HepG2 (cell line): ENCODE results near the gene DCHS2.

ENCODE experiments used
- ATF3 ChIP-seq: sonication (generic); formaldehyde crosslinking; IDR thresholded peaks from 2 replicates; pipeline ENCODE4 v1.4.0; 2020; ENCODE audit warnings: missing genetic modification reagents
- CC2D1A ChIP-seq: sonication (generic); formaldehyde crosslinking; IDR thresholded peaks from 2 replicates; pipeline ENCODE4 v1.8.1; 2023; ENCODE audit warnings: mild to moderate bottlenecking, missing genetic modification reagents
- HDAC6 ChIP-seq: fragments of 200-600 bp; sonication (generic); IDR thresholded peaks from 2 replicates; pipeline ENCODE4 v1.7.0; 2017; ENCODE audit warnings: mild to moderate bottlenecking, antibody characterized with exemption, low read length, low read depth
- NFIB ChIP-seq: sonication (generic); formaldehyde crosslinking; IDR thresholded peaks from 2 replicates; pipeline ENCODE4 v1.9.0; 2021; ENCODE audit warnings: missing genetic modification reagents, mild to moderate bottlenecking, borderline replicate concordance
- NR3C1 ChIP-seq: sonication (generic); formaldehyde crosslinking; IDR thresholded peaks from 2 replicates; pipeline ENCODE4 v1.4.0; 2020; ENCODE audit warnings: missing genetic modification reagents
- POLR2A ChIP-seq, 2 experiments: IDR thresholded peaks; 2 replicates each; pipeline ENCODE4 v1.6.1; 2011; ENCODE audit warnings: low read depth in 2 of 2, low read length in 2 of 2, mild to moderate bottlenecking in 1 of 2, moderate library complexity in 1 of 2; ENCODE audit not compliant: insufficient read depth in 1 of 2
- POLR2AphosphoS5 ChIP-seq: IDR thresholded peaks from 2 replicates; pipeline ENCODE4 v1.6.1; 2012; ENCODE audit warnings: low read depth, low read length
- SNAPC5 ChIP-seq: sonication (generic); formaldehyde crosslinking; IDR thresholded peaks from 2 replicates; pipeline ENCODE4 v1.8.1; 2023; ENCODE audit warnings: mild to moderate bottlenecking, missing genetic modification reagents, borderline replicate concordance
- ZNF251 ChIP-seq: sonication (generic); formaldehyde crosslinking; IDR thresholded peaks from 2 replicates; pipeline ENCODE4 v1.9.0; 2021; ENCODE audit warnings: mild to moderate bottlenecking, missing genetic modification reagents
- ZNF275 ChIP-seq: sonication (generic); formaldehyde crosslinking; IDR thresholded peaks from 2 replicates; pipeline ENCODE4 v1.8.0; 2022; ENCODE audit warnings: missing genetic modification reagents, mild to moderate bottlenecking, inconsistent platforms, borderline replicate concordance
- ZNF331 ChIP-seq: sonication (generic); formaldehyde crosslinking; IDR thresholded peaks from 2 replicates; pipeline ENCODE4 v1.4.0; 2020; ENCODE audit warnings: missing genetic modification reagents
- ZNF747 ChIP-seq: sonication (generic); formaldehyde crosslinking; IDR thresholded peaks from 2 replicates; pipeline ENCODE4 v1.8.1; 2023; ENCODE audit warnings: missing genetic modification reagents, mild to moderate bottlenecking, borderline replicate concordance

GRCh38 chr4:154465085-154465484, 26.5 kb downstream of the DCHS2 start:
- no peak for TF ChIP-seq ZNF331
- TF ChIP-seq NFIB (CRISPR knock-in tag) = no peak
- no peak for TF ChIP-seq SNAPC5 (CRISPR knock-in tag)
- TF ChIP-seq ATF3 (CRISPR knock-in tag) = no peak
- TF ChIP-seq POLR2AphosphoS5 = no peak
- no peak for TF ChIP-seq NR3C1
- TF ChIP-seq CC2D1A (CRISPR knock-in tag) = no peak
- no peak for TF ChIP-seq HDAC6
- no peak for TF ChIP-seq ZNF251 (CRISPR knock-in tag)
- no peak for TF ChIP-seq ZNF747
- no peak for TF ChIP-seq ZNF275 (CRISPR knock-in tag)
- TF ChIP-seq POLR2A (IDR thresholded peaks at IDR 0.05; ENCODE audit: insufficient read depth in 1 of 2, low read depth in 2 of 2, low read length in 2 of 2) = no peak
